Heart left ventricle (tissue), 16 donors: ENCODE results near the gene SEC24C. TPM values are rescaled to one million over a fixed set of nuclear protein-coding genes. Genes with fewer than 3 reads are reported as not detected.

Experiments
- ATAC-seq, 4 donors: fragments of 200-7000 bp; cut with Tn5 transposase; one replicate each; pipeline ENCODE4 v1.9.1; 2020 to 2022; ENCODE audit warnings: moderate library complexity in 4 of 4, mild to moderate bottlenecking in 3 of 4, moderate number of reproducible peaks in 1 of 4
- DNase-seq, 5 donors: peaks; one replicate each; pipeline ENCODE4 v3.0.0-alpha.2; 2020
- H3K27ac ChIP-seq, 12 donors: fragments of 200-600 bp; sonication (generic) in 4 of 12; one replicate each; pipeline versions ENCODE4 v1.5.0 to v1.8.0; 2016 to 2022; ENCODE audit warnings: mild to moderate bottlenecking in 2 of 12
- H3K27me3 ChIP-seq, 9 donors: fragments of 200-600 bp; sonication (generic) in 2 of 9; one replicate each; pipeline versions ENCODE4 v1.5.1 to v1.8.0; 2016 to 2022; ENCODE audit warnings: mild to moderate bottlenecking in 3 of 9
- H3K36me3 ChIP-seq, 9 donors: fragments of 200-600 bp; sonication (generic) in 2 of 9; one replicate each; pipeline versions ENCODE4 v1.5.0 to v1.8.0; 2018 to 2022; ENCODE audit warnings: mild to moderate bottlenecking in 2 of 9
- H3K4me1 ChIP-seq, 12 donors: fragments of 200-600 bp; sonication (generic) in 4 of 12; one replicate each; pipeline versions ENCODE4 v1.5.0 to v1.8.0; 2016 to 2022; ENCODE audit warnings: mild to moderate bottlenecking in 3 of 12
- H3K4me3 ChIP-seq, 12 donors: fragments of 200-600 bp; sonication (generic) in 4 of 12; one replicate each; pipeline versions ENCODE4 v1.5.0 to v1.8.0; 2017 to 2022; ENCODE audit warnings: mild to moderate bottlenecking in 9 of 12, moderate library complexity in 4 of 12
- H3K9me3 ChIP-seq, 12 donors: fragments of 200-600 bp; sonication (generic) in 4 of 12; one replicate each; pipeline versions ENCODE4 v1.5.0 to v1.8.0; 2016 to 2022; ENCODE audit warnings: mild to moderate bottlenecking in 1 of 12
- CTCF ChIP-seq, 12 donors: fragments of 200-600 bp; sonication (generic) in 4 of 12; IDR thresholded peaks; one replicate each; pipeline versions ENCODE4 v1.5.0 to v1.8.0; 2018 to 2022; ENCODE audit warnings: antibody characterized with exemption in 12 of 12, mild to moderate bottlenecking in 5 of 12
- POLR2A ChIP-seq, 2 donors: fragments of 450-650 bp; IDR thresholded peaks; one replicate each; pipeline ENCODE4 v1.6.1; 2017; ENCODE audit warnings: antibody characterized with exemption in 2 of 2, mild to moderate bottlenecking in 2 of 2, moderate library complexity in 2 of 2
- WGBS, 4 donors: extraction: QIAGEN DNeasy Blood & Tissue Kit in 2 of 4; methylation state at CpG; one replicate each; pipeline versions ENCODE4 v1.1.5 to v1.1.7; 2013 to 2018; 5-methylcytosine and 5-hydroxymethylcytosine counted together
- intact Hi-C, 10 donors: fragments of 100-400 bp; cut with DNase I; formaldehyde crosslinking; loops; one replicate each; pipeline versions ENCODE4 v1.11.1 to v1.14.2; 2022
- polyA plus RNA-seq, 2 donors: library from polyadenylated mRNA; stranded (reverse); fragments of 200-250 nt; gene quantifications; one replicate each; pipeline ENCODE4 v1.2.3, GENCODE V29; 2013
- total RNA-seq, 9 donors: library from RNA; depleted of rRNA in 2 of 9; stranded (reverse); fragments of >200 nt in 2 of 9; fragmentation: NEBNext Ultra II Directional in 3 of 9; extraction: Animal tissue kit (Norgen Biotek cat#: 25700) in 3 of 9; gene quantifications; one replicate each; pipeline versions ENCODE4 v1.1.0 to v1.2.4, GENCODE V29; 2016 to 2023
- donor health status: ischemic (EF 13 %, LVEDD 7.1; RV severe dilation, severe dysfunction).
- donor health status: healthy with polysubstance abuse.
- donor health status: DM: no; HTN: yes; CAD: no.
- donor health status: DM: no; HTN: no; CAD: no.
- donor health status: ischemic (EF 25% LVEDD 6.9; RV normal size, moderate dysfunction).
- donor health status: ischemic (EF 25% LVEDD 5.7; RV mildly dilated, moderate dysfunction).
- donor health status: healthy.
- donor health status: DM: yes; HTN: yes; CAD: no.
- donor health status: ischemic (EF 35%, LVEDD 5.7; RV mildly dilated, moderate dysfunction).
- donor health status: nonischemic (EF 11% LVEDD 7.7; RV severe dilation, severe dysfunction).
- donor health status: DM: yes; HTN: yes; CAD: no.
- donor health status: PGD.
- donor health status: ischemic (EF 29% LVEDD 5.4; RV normal size, mild dysfunction).
- donor health status: nonischemic (EF 23%, LVEDD 6.1; RV moderate dilation, normal function).

SEC24C gene
- total and polyA plus RNA-seq, 11 donors: 26.4 to 65.5 (median 49.5) TPM

DNA sequence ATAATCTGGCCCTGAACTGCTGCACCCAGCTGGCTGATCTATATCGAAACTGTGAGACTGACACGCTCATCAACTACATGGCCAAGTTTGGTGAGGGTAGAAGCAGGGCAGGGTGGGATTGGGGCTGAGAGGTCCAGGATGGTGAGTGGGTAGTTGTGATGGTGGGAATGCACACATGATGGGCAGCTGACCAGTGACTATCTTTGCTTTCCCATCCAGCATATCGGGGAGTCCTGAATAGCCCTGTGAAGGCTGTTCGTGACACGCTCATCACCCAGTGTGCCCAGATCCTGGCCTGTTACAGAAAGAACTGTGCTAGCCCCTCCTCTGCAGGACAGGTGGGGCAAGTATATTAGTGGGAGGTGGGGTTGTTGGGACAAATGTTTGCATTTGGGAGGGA is 25.2 kb downstream of the SEC24C start:
- TF ChIP-seq POLR2A (IDR thresholded peaks at IDR 0.05) (no peak), CTCF (IDR thresholded peaks at IDR 0.05) (no peak)
- 88 to 92% (median 91%) methylated on average over 5 of the region's 5 CpGs for WGBS, 4 donors
- peaks cover 0 to 82% (median 74%) of the 10 kb centered on the region in 9 donors for H3K36me3 ChIP-seq
- no peaks in the 10 kb centered on the region for H3K27me3 ChIP-seq
- H3K27ac ChIP-seq: no peak overlapping the region
- H3K9me3 ChIP-seq: no peaks in the 10 kb centered on the region
- no peak overlapping the region for H3K4me3 ChIP-seq
- no peak for DNase-seq
- H3K4me1 ChIP-seq: peaks cover 3 to 25% (median 18%) of the 10 kb centered on the region in 12 donors
- intact Hi-C loops: no loop called here
- no peak for ATAC-seq

GRCh38 chr10:73771722-73772280 is 27.6 kb downstream of the SEC24C start:
- 12 to 18% (median 14%) methylated on average over 17 of the region's 17 CpGs for WGBS, 4 donors
- peak overlapping the region; percentile 93 to 100 (median 98) for H3K27ac ChIP-seq
- ATAC-seq: peak; percentile 0 to 75 (median 7)
- TF ChIP-seq CTCF (IDR thresholded peaks at IDR 0.05): no peak
- no peak for TF ChIP-seq POLR2A (IDR thresholded peaks at IDR 0.05)
- peaks cover 0 to 81% (median 69%) of the 10 kb centered on the region in 9 donors for H3K36me3 ChIP-seq
- intact Hi-C loops: loop anchor here in 3 of 10 donors (1.0 to 10.0 kb wide), 3 partner anchors 40 to 1053 kb away; partner anchors contain the start of genes KAT6B (in 1 of the 3) and NDST2 (in 1 of the 3)
- no peaks in the 10 kb centered on the region for H3K27me3 ChIP-seq
- peak overlapping the region; percentile 46 to 95 (median 83) for H3K4me3 ChIP-seq
- no peaks in the 10 kb centered on the region for H3K9me3 ChIP-seq
- DNase-seq: peak; percentile 93 to 96 (median 93)
- peaks cover 7 to 49% (median 31%) of the 10 kb centered on the region in 12 donors for H3K4me1 ChIP-seq

- Histone ChIP-seq H3K27me3 (no peaks in the 10 kb centered on the region), H3K27ac (peak overlapping the region; percentile 93 to 100 (median 98)), H3K9me3 (no peaks in the 10 kb centered on the region), H3K4me1 (peaks cover 7 to 52% (median 31%) of the 10 kb centered on the region in 12 donors), H3K4me3 (peak overlapping the region; percentile 46 to 95 (median 83)), H3K36me3 (peaks cover 0 to 81% (median 69%) of the 10 kb centered on the region in 9 donors)
- peak; percentile 51 to 93 for TF ChIP-seq POLR2A (IDR thresholded peaks at IDR 0.05)
- peak in 5 of 12 donors; percentile 16 to 43 (median 31) for TF ChIP-seq CTCF (IDR thresholded peaks at IDR 0.05)
- 0% methylated on average over 46 to 101 of the region's 101 CpGs for WGBS, 4 donors
- peak; percentile 82 to 90 (median 87) for DNase-seq
- intact Hi-C loops: loop anchor here in 3 of 10 donors (1.0 to 10.0 kb wide), 3 partner anchors 39 to 1052 kb away; partner anchors contain the start of genes KAT6B (in 1 of the 3) and NDST2 (in 1 of the 3)
- ATAC-seq: peak; percentile 61 to 87 (median 85)
Measured at GRCh38 chr10:73772281-73773151, 28.3 kb downstream of the SEC24C start.
